ENCODE results near the gene BBX.

- no peak for TF ChIP-seq RAD21 (IDR thresholded peaks at IDR 0.05; ENCODE audit: low read depth)
- no peak for TF ChIP-seq FOXM1 (IDR thresholded peaks at IDR 0.05; ENCODE audit: borderline replicate concordance, low read depth)
- TF ChIP-seq, protein P1, sequence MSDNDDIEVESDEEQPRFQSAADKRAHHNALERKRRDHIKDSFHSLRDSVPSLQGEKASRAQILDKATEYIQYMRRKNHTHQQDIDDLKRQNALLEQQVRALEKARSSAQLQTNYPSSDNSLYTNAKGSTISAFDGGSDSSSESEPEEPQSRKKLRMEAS (IDR thresholded peaks at IDR 0.05): no peak
- no peak for TF ChIP-seq YY1 (IDR thresholded peaks at IDR 0.05; ENCODE audit: low read depth)
These were observed 274.0 kb downstream of the BBX start for GRCh38 chr3:107796791-107797190.
